ENCODE data around the gene PBX3. TPM values are rescaled to one million over a fixed set of nuclear protein-coding genes. Genes with fewer than 3 reads are reported as not detected.

The PBX3 gene
- total and polyA plus RNA-seq, 4 donors = 7.3 to 18.9 (median 11.1) TPM

DNA sequence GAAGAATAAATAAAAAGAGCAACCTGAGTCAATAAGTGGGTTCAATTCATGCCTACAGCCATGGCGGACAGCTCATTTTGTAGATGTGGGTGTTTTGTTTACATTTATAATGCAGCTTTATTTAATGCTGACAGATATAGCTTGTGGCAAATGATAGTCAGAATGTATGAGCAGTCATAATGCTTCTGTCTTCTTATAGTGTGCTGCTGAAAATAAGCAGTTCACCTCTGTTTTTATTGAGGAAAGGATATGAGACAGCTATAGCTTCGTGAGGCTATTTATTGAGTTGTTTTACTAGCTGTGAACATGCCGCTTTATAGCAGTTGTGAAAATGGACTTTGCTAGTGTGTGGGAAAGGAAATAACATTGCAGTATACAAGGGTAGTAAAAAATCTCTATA is 147.4 kb downstream of the PBX3 start:
- Histone ChIP-seq H3K9me3 (ENCODE audit: control insufficient read depth in 4 of 4, low read length in 3 of 4) (no peaks in the 10 kb centered on the region), H3K27me3 (ENCODE audit: control insufficient read depth in 4 of 4, insufficient read depth in 4 of 4, low read length in 3 of 4) (no peaks in the 10 kb centered on the region), H3K9ac (ENCODE audit: low read depth in 1 of 2, low read length in 2 of 2) (no peak overlapping the region), H3K4me1 (ENCODE audit: control insufficient read depth in 4 of 4, insufficient read depth in 4 of 4, low read length in 3 of 4) (peaks cover 0 to 7% (median 2%) of the 10 kb centered on the region in 4 donors), H3K4me3 (ENCODE audit: low read depth in 1 of 3, low read length in 3 of 3) (no peak overlapping the region), H3K27ac (ENCODE audit: low read depth in 1 of 2, low read length in 2 of 2) (no peak overlapping the region), H3K36me3 (ENCODE audit: control insufficient read depth in 4 of 4, insufficient read depth in 3 of 4, low read depth in 1 of 4, low read length in 3 of 4) (no peaks in the 10 kb centered on the region)
- no peak for DNase-seq (ENCODE audit: low spot score)
- TF ChIP-seq HNF4G (IDR thresholded peaks at IDR 0.05) (no peak), HNF4A (conservative IDR thresholded peaks at IDR 0.05) (no peak)
- 88% methylated on average over 3 of the region's 3 CpGs for WGBS

DNA sequence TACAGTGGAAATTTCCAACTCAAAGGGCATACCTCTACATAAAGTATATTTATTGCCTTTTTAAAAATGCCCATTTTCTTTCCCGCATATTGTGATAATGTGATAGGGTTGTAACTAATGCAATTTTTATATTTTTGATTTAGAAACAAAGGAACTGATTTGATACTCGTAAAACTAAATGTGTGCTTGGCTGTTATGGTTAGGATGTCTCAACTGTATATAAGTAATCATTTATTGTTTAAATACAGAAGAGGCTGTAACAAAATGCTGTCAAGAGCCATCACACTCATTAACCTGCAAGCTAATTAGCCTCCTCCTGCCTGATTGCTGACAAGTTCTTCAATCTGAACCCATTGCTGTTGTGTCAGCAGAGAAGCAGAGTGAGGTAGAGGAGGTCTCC is 149.2 kb downstream of the PBX3 start:
- H3K27ac ChIP-seq (ENCODE audit: low read depth in 1 of 2, low read length in 2 of 2) = no peak overlapping the region
- H3K4me3 ChIP-seq (ENCODE audit: low read depth in 1 of 3, low read length in 3 of 3) = no peak overlapping the region
- H3K36me3 ChIP-seq (ENCODE audit: control insufficient read depth in 4 of 4, insufficient read depth in 3 of 4, low read depth in 1 of 4, low read length in 3 of 4) = no peaks in the 10 kb centered on the region
- no peak for DNase-seq (ENCODE audit: low spot score)
- H3K9ac ChIP-seq (ENCODE audit: low read depth in 1 of 2, low read length in 2 of 2) = no peak overlapping the region
- WGBS = 96% methylated on average over 2 of the region's 2 CpGs
- H3K4me1 ChIP-seq (ENCODE audit: control insufficient read depth in 4 of 4, insufficient read depth in 4 of 4, low read length in 3 of 4) = no peaks in the 10 kb centered on the region
- no peaks in the 10 kb centered on the region for H3K9me3 ChIP-seq (ENCODE audit: control insufficient read depth in 4 of 4, low read length in 3 of 4)
- no peaks in the 10 kb centered on the region for H3K27me3 ChIP-seq (ENCODE audit: control insufficient read depth in 4 of 4, insufficient read depth in 4 of 4, low read length in 3 of 4)
- TF ChIP-seq JUND (IDR thresholded peaks at IDR 0.05) (no peak), EGR1 (IDR thresholded peaks at IDR 0.05; ENCODE audit: low read depth in 2 of 2) (no peak), REST (IDR thresholded peaks at IDR 0.05) (no peak), SP1 (IDR thresholded peaks at IDR 0.05) (no peak), RAD21 (IDR thresholded peaks at IDR 0.05) (no peak), CTCF (IDR thresholded peaks at IDR 0.05; ENCODE audit: low read depth, low read length, missing input control) (no peak), HNF4A (conservative IDR thresholded peaks at IDR 0.05) (no peak)
- TF ChIP-seq, protein P1, sequence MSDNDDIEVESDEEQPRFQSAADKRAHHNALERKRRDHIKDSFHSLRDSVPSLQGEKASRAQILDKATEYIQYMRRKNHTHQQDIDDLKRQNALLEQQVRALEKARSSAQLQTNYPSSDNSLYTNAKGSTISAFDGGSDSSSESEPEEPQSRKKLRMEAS (IDR thresholded peaks at IDR 0.05) = no peak

DNA sequence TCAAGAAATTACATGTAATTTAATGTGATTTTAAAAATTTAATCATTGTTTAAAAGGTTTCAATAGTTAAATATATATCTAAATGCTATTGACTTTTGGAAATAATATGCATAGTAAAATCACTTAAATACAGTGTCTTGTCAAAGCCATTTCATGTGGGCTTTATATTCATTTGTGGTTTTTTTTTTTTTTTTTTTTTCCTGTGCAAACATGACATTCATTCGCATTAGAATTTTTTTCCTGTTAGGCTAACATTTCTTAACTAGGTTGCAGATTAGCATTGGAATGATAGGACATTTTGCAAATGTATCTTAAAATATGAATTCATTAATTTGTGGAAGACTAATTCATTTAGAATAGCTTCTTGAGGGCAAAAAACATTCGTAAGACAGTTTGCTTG is 149.8 kb downstream of the PBX3 start:
- TF ChIP-seq NR2F2 (IDR thresholded peaks at IDR 0.05) (no peak), RAD21 (IDR thresholded peaks at IDR 0.05) (no peak)
- Histone ChIP-seq H3K4me1 (ENCODE audit: control insufficient read depth in 4 of 4, insufficient read depth in 4 of 4, low read length in 3 of 4) (no peaks in the 10 kb centered on the region), H3K27me3 (ENCODE audit: control insufficient read depth in 4 of 4, insufficient read depth in 4 of 4, low read length in 3 of 4) (no peaks in the 10 kb centered on the region), H3K36me3 (ENCODE audit: control insufficient read depth in 4 of 4, insufficient read depth in 3 of 4, low read depth in 1 of 4, low read length in 3 of 4) (no peaks in the 10 kb centered on the region), H3K9ac (ENCODE audit: low read depth in 1 of 2, low read length in 2 of 2) (no peak overlapping the region), H3K4me3 (ENCODE audit: low read depth in 1 of 3, low read length in 3 of 3) (no peak overlapping the region), H3K27ac (ENCODE audit: low read depth in 1 of 2, low read length in 2 of 2) (no peak overlapping the region), H3K9me3 (ENCODE audit: control insufficient read depth in 4 of 4, low read length in 3 of 4) (no peaks in the 10 kb centered on the region)
- whole genome bisulfite sequencing = 93% methylated on average over 2 of the region's 2 CpGs
- no peak for DNase-seq (ENCODE audit: low spot score)
